Panc1 (cell line): ENCODE data around the gene GADD45G. TPM values are rescaled to one million over a fixed set of nuclear protein-coding genes. Genes with fewer than 3 reads are reported as not detected.

Source experiments
- ATAC-seq: fragments of 200-7000 bp; cut with Tn5 transposase; 2 replicates; pipeline ENCODE4 v1.9.1; 2020; ENCODE audit warnings: mild to moderate bottlenecking, moderate library complexity
- BruUV-seq: library from RNA; stranded (reverse); fragments of 400-500 nt; replicated peaks from 2 replicates; lab custom pipeline; 2021; lab: Mats Ljungman, UMichigan
- CTCF ChIA-PET: fragments of 300-600 bp; sonication (Branson Sonifier 250); formaldehyde crosslinking; loops from one replicate; lab custom pipeline; 2022; ENCODE audit warnings: antibody characterized with exemption; lab: Charles Lee
- POLR2A ChIA-PET: fragments of 300-600 bp; sonication (Branson Sonifier 250); formaldehyde crosslinking; loops from one replicate; lab custom pipeline; 2022; ENCODE audit warnings: antibody characterized with exemption; lab: Charles Lee
- DNase-seq: peaks from one replicate; pipeline ENCODE4 v3.0.0-alpha.2; 2010; ENCODE audit warnings: low read depth, low spot score
- H3K27ac ChIP-seq: 2 replicates; pipeline ENCODE4 v1.5.1; 2011; ENCODE audit warnings: mild to moderate bottlenecking, low read length, inconsistent platforms
- H3K27me3 ChIP-seq: fragments of 200-500 bp; sonication (Bioruptor generic); 2 replicates; pipeline ENCODE4 v1.6.0; 2014; ENCODE audit warnings: low read length, inconsistent platforms; ENCODE audit not compliant: control insufficient read depth, insufficient read depth
- H3K36me3 ChIP-seq: fragments of 200-500 bp; sonication (Bioruptor generic); 2 replicates; pipeline ENCODE4 v1.5.1; 2014; ENCODE audit warnings: inconsistent platforms, mild to moderate bottlenecking, low read length, moderate library complexity; ENCODE audit not compliant: control insufficient read depth, insufficient read depth
- H3K4me1 ChIP-seq: 2 replicates; pipeline ENCODE4 v1.5.1; 2011; ENCODE audit warnings: inconsistent platforms, mild to moderate bottlenecking, low read length, moderate library complexity; ENCODE audit not compliant: control insufficient read depth, insufficient read depth
- H3K4me3 ChIP-seq, 2 experiments: 2 replicates each; pipeline ENCODE4 v1.5.1; 2011 to 2012; ENCODE audit warnings: low read depth in 2 of 2, low read length in 2 of 2, mild to moderate bottlenecking in 2 of 2, inconsistent platforms in 1 of 2, moderate library complexity in 1 of 2
- H3K9me3 ChIP-seq: fragments of 200-500 bp; sonication (Bioruptor generic); 2 replicates; pipeline ENCODE4 v1.5.1; 2014; ENCODE audit warnings: low read depth, mild to moderate bottlenecking, inconsistent platforms, low read length, moderate library complexity; ENCODE audit not compliant: control insufficient read depth, insufficient read depth
- POLR2AphosphoS5 ChIP-seq: IDR thresholded peaks from 2 replicates; pipeline ENCODE4 v1.6.1; 2012; ENCODE audit warnings: mild to moderate bottlenecking, low read depth, low read length, moderate library complexity
- SIN3A ChIP-seq: IDR thresholded peaks from 2 replicates; pipeline ENCODE4 v1.6.1; 2012; ENCODE audit warnings: low read depth, mild to moderate bottlenecking, low read length, moderate library complexity, borderline replicate concordance; ENCODE audit not compliant: insufficient read depth
- TCF7L2 ChIP-seq: IDR thresholded peaks from 2 replicates; pipeline ENCODE4 v1.6.1; 2011; ENCODE audit warnings: mild to moderate bottlenecking, low read depth, low read length, inconsistent platforms
- in situ Hi-C: cut with HindIII; loops from 2 replicates; pipeline ENCODE4 v1.10.0; 2016; ENCODE audit warnings: low sequenced_read_pairs, low pct_unique_long_range_greater_than_20kb
- intact Hi-C: fragments of 100-400 bp; cut with micrococcal nuclease; formaldehyde crosslinking; loops from one replicate; pipeline ENCODE4 v1.10.0; 2022; ENCODE audit not compliant: unreplicated experiment
- total RNA-seq: library from RNA; stranded (reverse); gene quantifications from one replicate; pipeline ENCODE4 v1.2.1, GENCODE V29; 2021; ENCODE audit not compliant: unreplicated experiment
- TF ChIP-seq, protein P1 (sequence below): fragments of 450-650 bp; IDR thresholded peaks from 2 replicates; pipeline ENCODE4 v1.5.1; 2017; ENCODE audit warnings: mild to moderate bottlenecking
- TF ChIP-seq, protein P2 (sequence below), 2 experiments: IDR thresholded peaks; 2 replicates each; pipeline ENCODE4 v1.6.1; 2011 to 2012; ENCODE audit warnings: low read depth in 2 of 2, control low read depth in 1 of 2, low read length in 1 of 2, mild to moderate bottlenecking in 1 of 2, moderate library complexity in 1 of 2; ENCODE audit not compliant: insufficient read depth in 1 of 2

Gene GADD45G
- total RNA-seq, 1 experiment from 2014 or later: 1.2 TPM

- ATAC-seq: no peak
- no peak for TF ChIP-seq TCF7L2
- TF ChIP-seq, protein P1, sequence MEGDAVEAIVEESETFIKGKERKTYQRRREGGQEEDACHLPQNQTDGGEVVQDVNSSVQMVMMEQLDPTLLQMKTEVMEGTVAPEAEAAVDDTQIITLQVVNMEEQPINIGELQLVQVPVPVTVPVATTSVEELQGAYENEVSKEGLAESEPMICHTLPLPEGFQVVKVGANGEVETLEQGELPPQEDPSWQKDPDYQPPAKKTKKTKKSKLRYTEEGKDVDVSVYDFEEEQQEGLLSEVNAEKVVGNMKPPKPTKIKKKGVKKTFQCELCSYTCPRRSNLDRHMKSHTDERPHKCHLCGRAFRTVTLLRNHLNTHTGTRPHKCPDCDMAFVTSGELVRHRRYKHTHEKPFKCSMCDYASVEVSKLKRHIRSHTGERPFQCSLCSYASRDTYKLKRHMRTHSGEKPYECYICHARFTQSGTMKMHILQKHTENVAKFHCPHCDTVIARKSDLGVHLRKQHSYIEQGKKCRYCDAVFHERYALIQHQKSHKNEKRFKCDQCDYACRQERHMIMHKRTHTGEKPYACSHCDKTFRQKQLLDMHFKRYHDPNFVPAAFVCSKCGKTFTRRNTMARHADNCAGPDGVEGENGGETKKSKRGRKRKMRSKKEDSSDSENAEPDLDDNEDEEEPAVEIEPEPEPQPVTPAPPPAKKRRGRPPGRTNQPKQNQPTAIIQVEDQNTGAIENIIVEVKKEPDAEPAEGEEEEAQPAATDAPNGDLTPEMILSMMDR: no peak
- TF ChIP-seq, protein P2, sequence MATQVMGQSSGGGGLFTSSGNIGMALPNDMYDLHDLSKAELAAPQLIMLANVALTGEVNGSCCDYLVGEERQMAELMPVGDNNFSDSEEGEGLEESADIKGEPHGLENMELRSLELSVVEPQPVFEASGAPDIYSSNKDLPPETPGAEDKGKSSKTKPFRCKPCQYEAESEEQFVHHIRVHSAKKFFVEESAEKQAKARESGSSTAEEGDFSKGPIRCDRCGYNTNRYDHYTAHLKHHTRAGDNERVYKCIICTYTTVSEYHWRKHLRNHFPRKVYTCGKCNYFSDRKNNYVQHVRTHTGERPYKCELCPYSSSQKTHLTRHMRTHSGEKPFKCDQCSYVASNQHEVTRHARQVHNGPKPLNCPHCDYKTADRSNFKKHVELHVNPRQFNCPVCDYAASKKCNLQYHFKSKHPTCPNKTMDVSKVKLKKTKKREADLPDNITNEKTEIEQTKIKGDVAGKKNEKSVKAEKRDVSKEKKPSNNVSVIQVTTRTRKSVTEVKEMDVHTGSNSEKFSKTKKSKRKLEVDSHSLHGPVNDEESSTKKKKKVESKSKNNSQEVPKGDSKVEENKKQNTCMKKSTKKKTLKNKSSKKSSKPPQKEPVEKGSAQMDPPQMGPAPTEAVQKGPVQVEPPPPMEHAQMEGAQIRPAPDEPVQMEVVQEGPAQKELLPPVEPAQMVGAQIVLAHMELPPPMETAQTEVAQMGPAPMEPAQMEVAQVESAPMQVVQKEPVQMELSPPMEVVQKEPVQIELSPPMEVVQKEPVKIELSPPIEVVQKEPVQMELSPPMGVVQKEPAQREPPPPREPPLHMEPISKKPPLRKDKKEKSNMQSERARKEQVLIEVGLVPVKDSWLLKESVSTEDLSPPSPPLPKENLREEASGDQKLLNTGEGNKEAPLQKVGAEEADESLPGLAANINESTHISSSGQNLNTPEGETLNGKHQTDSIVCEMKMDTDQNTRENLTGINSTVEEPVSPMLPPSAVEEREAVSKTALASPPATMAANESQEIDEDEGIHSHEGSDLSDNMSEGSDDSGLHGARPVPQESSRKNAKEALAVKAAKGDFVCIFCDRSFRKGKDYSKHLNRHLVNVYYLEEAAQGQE (IDR thresholded peaks at IDR 0.05; ENCODE audit: insufficient read depth in 1 of 2, low read depth in 2 of 2, low read length in 1 of 2): no peak
- no peak for TF ChIP-seq SIN3A
- no peak for TF ChIP-seq POLR2AphosphoS5
- intact Hi-C loops: loop anchor here (10.0 kb wide), 1 partner anchor 628 kb away; no protein-coding TSS in a partner anchor
Measured at GRCh38 chr9:89596937-89597555, 7.8 kb upstream of the GADD45G start.

GRCh38 chr9:89597711-89598362, 7.0 kb upstream of the GADD45G start:
- ATAC-seq (peak; percentile 77), DNase-seq (no peak)
- no peak overlapping the region for H3K27ac ChIP-seq
- H3K36me3 ChIP-seq: no peaks in the 10 kb centered on the region
- intact Hi-C loops: loop anchor here (10.0 kb wide), 1 partner anchor 627 kb away; no protein-coding TSS in a partner anchor
- in situ Hi-C loops: no loop called here
- H3K4me1 ChIP-seq: no peaks in the 10 kb centered on the region
- H3K27me3 ChIP-seq: no peaks in the 10 kb centered on the region; the same call in 1 of the 2 replicates
- ChIA-PET CTCF (interaction anchor here (0.5 to 1.4 kb wide), 6 partner anchors 141 to 1260 kb away, joined by 3 to 14 read pairs (median 4); no protein-coding TSS in a partner anchor), POLR2A (no interaction called here)
- no TSS peak for BruUV-seq
- TF ChIP-seq TCF7L2: no peak
- TF ChIP-seq, protein P1: peak; percentile 82
- TF ChIP-seq POLR2AphosphoS5: no peak
- TF ChIP-seq SIN3A: no peak
- TF ChIP-seq, protein P2 (IDR thresholded peaks at IDR 0.05; ENCODE audit: insufficient read depth in 1 of 2, low read depth in 2 of 2, low read length in 1 of 2): no peak
- no peaks in the 10 kb centered on the region for H3K9me3 ChIP-seq
- H3K4me3 ChIP-seq: no peak overlapping the region

More at GRCh38 chr9:89596937-89597555, 7.8 kb upstream of the GADD45G start:
- Histone ChIP-seq H3K9me3 (no peaks in the 10 kb centered on the region), H3K27ac (no peak overlapping the region), H3K36me3 (no peaks in the 10 kb centered on the region), H3K4me1 (no peaks in the 10 kb centered on the region), H3K27me3 (no peaks in the 10 kb centered on the region; the same call in 1 of the 2 replicates), H3K4me3 (no peak overlapping the region)
- in situ Hi-C loops: no loop called here
- DNase-seq: no peak
- CTCF ChIA-PET: interaction anchor here (0.7 to 1.4 kb wide), 3 partner anchors 142 to 1122 kb away, joined by 3 to 6 read pairs (median 3); no protein-coding TSS in a partner anchor
- POLR2A ChIA-PET: no interaction called here
- no TSS peak for BruUV-seq
